MM.1S (cell line): ENCODE data around the gene AP3D1.

Experiments used
- CTCF ChIP-seq: fragments of 300-600 bp; sonication (generic); IDR thresholded peaks from 2 replicates; pipeline ENCODE4 v1.5.1; 2016; ENCODE audit warnings: antibody characterized with exemption, low read length, mixed read lengths
- EZH2 ChIP-seq: fragments of 300-600 bp; sonication (generic); optimal IDR thresholded peaks from 2 replicates; pipeline ENCODE3; 2017; ENCODE audit warnings: low read depth, mild to moderate bottlenecking, antibody characterized with exemption, low read length, mixed read lengths
- EZH2phosphoT487 ChIP-seq: fragments of 300-600 bp; sonication (generic); IDR thresholded peaks from 2 replicates; pipeline ENCODE4 v1.6.1; 2018; ENCODE audit warnings: antibody characterized with exemption, low read length

GRCh38 chr19:2199215-2199614, 47.8 kb upstream of the AP3D1 start:
- TF ChIP-seq CTCF, result 0 out of 2 replicates have a peak, but pooled peaks have one; percentile 12
- TF ChIP-seq EZH2, result no peak
- TF ChIP-seq EZH2phosphoT487, result no peak
